ENCODE data around the gene RACGAP1. TPM values are rescaled to one million over a fixed set of nuclear protein-coding genes. Genes with fewer than 3 reads are reported as not detected.

The RACGAP1 gene
- total and polyA plus RNA-seq, 2 donors from 2014 or later: 5.0 to 7.7 TPM

GRCh38 chr12:50017641-50018040, 7.7 kb downstream of the RACGAP1 start:
- Histone ChIP-seq H3K9ac (ENCODE audit: low read length in 3 of 3) (no peak overlapping the region), H3K4me3 (ENCODE audit: low read length in 3 of 3) (no peak overlapping the region), H3K36me3 (ENCODE audit: control insufficient read depth in 2 of 3, insufficient read depth in 3 of 3, low read length in 3 of 3) (no peaks in the 10 kb centered on the region), H3K4me1 (ENCODE audit: control insufficient read depth in 2 of 3, insufficient read depth in 2 of 3, low read depth in 1 of 3, low read length in 3 of 3) (peaks cover 0 to 8% (median 3%) of the 10 kb centered on the region in 3 donors), H3K27me3 (ENCODE audit: control insufficient read depth, insufficient read depth, low read length) (no peaks in the 10 kb centered on the region), H3K9me3 (ENCODE audit: control insufficient read depth in 2 of 3, insufficient read depth in 1 of 3, low read length in 3 of 3) (no peaks in the 10 kb centered on the region), H3K27ac (ENCODE audit: low read depth in 2 of 2, low read length in 2 of 2) (no peak overlapping the region)
- intact Hi-C loops (cut with DNase I): no loop called here
- DNase-seq (no peak), FAIRE-seq (no peak)
- no peak for TF ChIP-seq CTCF (IDR thresholded peaks at IDR 0.05; ENCODE audit: borderline replicate concordance, extremely low read depth, insufficient read depth)

- Histone ChIP-seq H3K27me3 (ENCODE audit: control insufficient read depth, insufficient read depth, low read length) (no peaks in the 10 kb centered on the region), H3K9ac (ENCODE audit: low read length in 3 of 3) (peak overlapping the region in 1 of 3 donors; percentile 5), H3K36me3 (ENCODE audit: control insufficient read depth in 2 of 3, insufficient read depth in 3 of 3, low read length in 3 of 3) (no peaks in the 10 kb centered on the region), H3K27ac (ENCODE audit: low read depth in 2 of 2, low read length in 2 of 2) (no peak overlapping the region), H3K4me3 (ENCODE audit: low read length in 3 of 3) (no peak overlapping the region), H3K4me1 (ENCODE audit: control insufficient read depth in 2 of 3, insufficient read depth in 2 of 3, low read depth in 1 of 3, low read length in 3 of 3) (peaks cover 0 to 8% (median 3%) of the 10 kb centered on the region in 3 donors), H3K9me3 (ENCODE audit: control insufficient read depth in 2 of 3, insufficient read depth in 1 of 3, low read length in 3 of 3) (no peaks in the 10 kb centered on the region)
- DNase-seq (peak in 2 of 5 donors; percentile 42 to 79), FAIRE-seq (no peak)
- intact Hi-C loops (cut with DNase I): no loop called here
- TF ChIP-seq CTCF (IDR thresholded peaks at IDR 0.05; ENCODE audit: borderline replicate concordance, extremely low read depth, insufficient read depth): no peak
Measured at GRCh38 chr12:50016501-50017475, 8.5 kb downstream of the RACGAP1 start.

- Histone ChIP-seq H3K4me1 (ENCODE audit: control insufficient read depth in 2 of 3, insufficient read depth in 2 of 3, low read depth in 1 of 3, low read length in 3 of 3) (peaks cover 0 to 8% (median 3%) of the 10 kb centered on the region in 3 donors), H3K36me3 (ENCODE audit: control insufficient read depth in 2 of 3, insufficient read depth in 3 of 3, low read length in 3 of 3) (no peaks in the 10 kb centered on the region), H3K27me3 (ENCODE audit: control insufficient read depth, insufficient read depth, low read length) (no peaks in the 10 kb centered on the region), H3K4me3 (ENCODE audit: low read length in 3 of 3) (no peak overlapping the region), H3K9me3 (ENCODE audit: control insufficient read depth in 2 of 3, insufficient read depth in 1 of 3, low read length in 3 of 3) (no peaks in the 10 kb centered on the region), H3K9ac (ENCODE audit: low read length in 3 of 3) (no peak overlapping the region), H3K27ac (ENCODE audit: low read depth in 2 of 2, low read length in 2 of 2) (no peak overlapping the region)
- DNase-seq (no peak), FAIRE-seq (no peak)
- TF ChIP-seq CTCF (IDR thresholded peaks at IDR 0.05; ENCODE audit: borderline replicate concordance, extremely low read depth, insufficient read depth): no peak
- intact Hi-C loops (cut with DNase I): no loop called here
Measured at GRCh38 chr12:50014342-50014741, 11.0 kb downstream of the RACGAP1 start.

Measured in kidney (tissue), 14 donors.